GM19240 (cell line): ENCODE results near the gene TRABD2B.

Experiments
- DNase-seq: peaks from one replicate; pipeline ENCODE4 v3.0.0; 2011; ENCODE audit warnings: low spot score; ENCODE audit not compliant: insufficient read length

The TRABD2B gene

GRCh38 chr1:48022306-48022705 is 25.1 kb upstream of the TRABD2B start:
- no peak for DNase-seq

- DNase-seq, result no peak
Observed at GRCh38 chr1:48021792-48022191, 24.6 kb upstream of the TRABD2B start.

- no peak for DNase-seq
Observed at GRCh38 chr1:48019714-48020315, 22.6 kb upstream of the TRABD2B start.

GRCh38 chr1:48018799-48019198 is 21.6 kb upstream of the TRABD2B start:
- DNase-seq, result no peak

GRCh38 chr1:48017716-48018115 is 20.5 kb upstream of the TRABD2B start:
- no peak for DNase-seq

- no peak for DNase-seq
Observed at GRCh38 chr1:48016515-48016914, 19.3 kb upstream of the TRABD2B start.

GRCh38 chr1:48013270-48013669 is 16.1 kb upstream of the TRABD2B start:
- DNase-seq, result no peak

- DNase-seq, result no peak
Observed at GRCh38 chr1:48007047-48007446, 9.9 kb upstream of the TRABD2B start.

- DNase-seq, result no peak
Observed at GRCh38 chr1:48006264-48006663, 9.1 kb upstream of the TRABD2B start.

- DNase-seq, result no peak
Observed at GRCh38 chr1:48005253-48006117, 8.3 kb upstream of the TRABD2B start.

- no peak for DNase-seq
Observed at GRCh38 chr1:48003741-48004531, 6.8 kb upstream of the TRABD2B start.

- no peak for DNase-seq
Observed at GRCh38 chr1:48002142-48002541, 5.0 kb upstream of the TRABD2B start.

GRCh38 chr1:48001696-48002095 is 4.5 kb upstream of the TRABD2B start:
- no peak for DNase-seq

- no peak for DNase-seq
Observed at GRCh38 chr1:48000883-48001282, 3.7 kb upstream of the TRABD2B start.

GRCh38 chr1:47999097-47999496 is 1.9 kb upstream of the TRABD2B start:
- no peak for DNase-seq

GRCh38 chr1:47998396-47998990 is 1.3 kb upstream of the TRABD2B start:
- DNase-seq, result no peak

GRCh38 chr1:47996406-47997226 is 569 bp downstream of the TRABD2B start:
- no peak for DNase-seq

- no peak for DNase-seq
Observed at GRCh38 chr1:47996060-47996405, 1.2 kb downstream of the TRABD2B start.

GRCh38 chr1:47995306-47996050 is 1.7 kb downstream of the TRABD2B start:
- no peak for DNase-seq

- DNase-seq, result no peak
Observed at GRCh38 chr1:47993881-47994625, 3.1 kb downstream of the TRABD2B start.
